ENCODE data around the gene IL36B. TPM values are rescaled to one million over a fixed set of nuclear protein-coding genes. Genes with fewer than 3 reads are reported as not detected.
A peak's percentile ranks its signal among the peaks of the same experiment; 100 is the strongest.

The IL36B gene
- total and polyA plus RNA-seq, 9 donors: not detected

DNA sequence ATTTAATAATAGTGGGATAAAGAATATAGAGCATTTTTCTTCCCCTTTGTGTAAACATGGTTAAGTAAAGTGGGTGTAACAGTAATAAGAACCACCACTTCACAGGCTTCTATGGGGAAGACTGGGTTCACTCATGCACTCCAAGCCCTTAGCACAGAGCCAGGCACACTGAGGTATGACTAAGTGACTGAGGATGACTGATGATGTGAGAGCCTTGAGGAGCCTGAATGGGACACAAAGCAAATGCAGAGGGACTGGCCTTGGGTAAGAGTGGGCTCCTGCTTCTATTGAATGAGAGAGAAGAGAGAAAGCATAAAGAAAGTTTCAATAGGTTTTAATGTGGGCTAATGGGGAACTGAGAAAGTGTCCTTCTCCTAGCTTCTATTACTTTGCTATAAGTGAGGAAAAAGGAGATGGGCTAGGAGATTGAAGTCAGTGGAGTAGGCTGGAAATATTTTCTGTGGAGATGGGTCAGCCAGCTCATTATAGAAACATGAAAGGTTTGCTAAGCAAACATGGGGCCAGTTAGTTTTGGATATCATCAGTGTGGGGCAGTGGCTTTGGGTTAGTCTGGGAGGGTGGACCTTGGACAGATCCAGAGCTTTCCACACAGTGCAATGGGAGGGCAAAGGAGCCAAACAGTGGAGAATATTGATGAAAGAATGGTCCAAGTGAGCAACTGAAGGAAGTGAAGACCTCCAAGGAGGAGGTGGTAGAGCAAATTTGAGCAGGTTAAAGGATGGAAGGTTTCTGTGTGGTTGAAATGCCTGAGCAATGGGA lies 35.7 kb upstream of the IL36B start:
- Histone ChIP-seq H3K27ac (ENCODE audit: low read length) (no peak overlapping the region), H3K27me3 (ENCODE audit: control insufficient read depth, insufficient read depth, low read length) (no peaks in the 10 kb centered on the region), H3K36me3 (ENCODE audit: control insufficient read depth, insufficient read depth, low read length) (no peaks in the 10 kb centered on the region), H3K9me3 (replicated peaks; ENCODE audit: control insufficient read depth, low read depth, low read length) (peaks cover 2% of the 10 kb centered on the region), H3K4me3 (ENCODE audit: low read length) (no peak overlapping the region), H3K4me1 (ENCODE audit: control insufficient read depth, insufficient read depth, low read length) (peaks cover 8% of the 10 kb centered on the region)
- DNase-seq: no peak

DNA sequence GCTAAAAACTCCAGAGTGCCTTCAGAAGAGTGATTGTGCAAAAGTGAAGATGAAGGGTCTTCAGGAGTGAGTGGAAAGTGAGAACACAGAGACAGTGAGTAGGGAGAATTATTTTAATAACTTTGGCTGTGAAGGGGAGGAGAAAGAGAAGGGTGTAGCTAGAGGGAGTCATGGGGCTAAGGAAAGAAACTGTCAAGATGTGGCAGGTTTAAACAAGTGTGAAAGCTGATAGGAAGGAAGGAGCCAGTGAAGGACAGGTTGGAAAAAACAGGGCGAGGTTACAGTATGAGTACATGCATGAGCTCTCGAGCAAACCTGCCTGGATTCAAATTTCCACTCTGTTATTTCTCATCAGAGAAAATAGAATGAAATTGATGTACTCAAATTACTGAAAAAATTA lies 32.9 kb upstream of the IL36B start:
- no CpG with 5 or more reads among the region's 2 CpGs for WGBS (ENCODE audit: insufficient coverage)
- no peak for DNase-seq

DNA sequence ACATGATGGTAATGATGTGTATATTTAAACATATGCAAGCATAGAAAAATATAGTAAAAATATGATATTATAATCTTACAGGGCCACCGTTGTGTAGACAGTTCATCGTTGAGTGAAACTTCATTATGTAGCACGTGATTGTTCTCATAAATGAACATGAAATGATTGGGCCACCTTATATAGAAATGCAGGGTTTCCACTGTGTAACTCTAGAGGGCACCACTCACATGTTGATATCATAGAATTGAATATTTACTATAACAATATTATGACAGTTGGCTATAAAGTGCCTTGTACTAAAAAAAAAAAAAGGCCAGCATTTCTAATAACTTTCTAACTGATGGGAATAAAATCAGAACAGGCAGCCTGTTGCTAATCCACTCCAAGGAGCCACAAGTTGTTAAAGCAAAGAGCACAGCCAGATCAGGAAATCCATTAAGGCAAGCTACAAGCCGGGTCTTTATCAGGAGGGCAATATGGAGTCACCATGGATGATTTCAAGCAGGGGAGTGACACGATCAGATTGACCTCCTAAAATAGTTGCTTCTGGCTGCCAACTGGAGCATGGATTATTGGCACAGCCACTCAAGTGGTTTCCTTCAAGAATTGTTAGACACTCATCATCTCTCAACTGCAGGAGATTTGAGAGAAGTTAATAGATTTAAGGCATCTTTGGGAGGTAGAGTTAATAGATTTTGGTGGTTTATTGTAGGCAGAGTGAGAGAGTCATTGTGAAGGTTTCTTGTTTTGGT lies 31.8 kb upstream of the IL36B start:
- no peak for DNase-seq
- Histone ChIP-seq H3K27me3 (ENCODE audit: control insufficient read depth, insufficient read depth, low read length) (no peaks in the 10 kb centered on the region), H3K27ac (ENCODE audit: low read length) (no peak overlapping the region), H3K4me1 (ENCODE audit: control insufficient read depth, insufficient read depth, low read length) (no peaks in the 10 kb centered on the region), H3K36me3 (ENCODE audit: control insufficient read depth, insufficient read depth, low read length) (no peaks in the 10 kb centered on the region), H3K4me3 (ENCODE audit: low read length) (no peak overlapping the region), H3K9me3 (replicated peaks; ENCODE audit: control insufficient read depth, low read depth, low read length) (peaks cover 2% of the 10 kb centered on the region)
- WGBS (ENCODE audit: insufficient coverage): 59% methylated on average over 2 of the region's 5 CpGs

More for the DNA sequence above, 32.9 kb upstream of the IL36B start:
- Histone ChIP-seq H3K9me3 (replicated peaks; ENCODE audit: control insufficient read depth, low read depth, low read length) (peaks cover 2% of the 10 kb centered on the region), H3K4me3 (ENCODE audit: low read length) (no peak overlapping the region), H3K27me3 (ENCODE audit: control insufficient read depth, insufficient read depth, low read length) (no peaks in the 10 kb centered on the region), H3K36me3 (ENCODE audit: control insufficient read depth, insufficient read depth, low read length) (no peaks in the 10 kb centered on the region), H3K4me1 (ENCODE audit: control insufficient read depth, insufficient read depth, low read length) (no peaks in the 10 kb centered on the region), H3K27ac (ENCODE audit: low read length) (no peak overlapping the region)

DNA sequence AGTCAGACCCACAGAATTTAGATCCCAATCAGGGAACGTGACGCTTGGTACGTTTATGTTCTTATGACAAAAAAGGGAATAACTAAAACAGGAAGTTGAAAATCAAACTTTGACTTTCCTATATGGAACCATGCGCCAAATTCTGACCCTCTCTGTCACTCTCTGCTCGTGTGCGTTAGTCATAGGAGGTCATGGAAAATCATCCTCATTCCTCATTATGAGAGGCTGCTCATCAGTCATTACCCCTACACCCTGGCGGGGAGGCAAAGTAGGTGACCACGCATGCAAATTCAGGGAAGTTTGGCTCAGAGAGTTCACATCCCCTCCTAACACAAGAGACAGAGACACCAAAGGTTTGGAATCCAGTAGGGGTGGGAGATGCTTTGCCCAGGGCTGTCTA lies 30.6 kb upstream of the IL36B start:
- Histone ChIP-seq H3K27me3 (ENCODE audit: control insufficient read depth, insufficient read depth, low read length) (no peaks in the 10 kb centered on the region), H3K9me3 (replicated peaks; ENCODE audit: control insufficient read depth, low read depth, low read length) (peaks cover 2% of the 10 kb centered on the region), H3K36me3 (ENCODE audit: control insufficient read depth, insufficient read depth, low read length) (no peaks in the 10 kb centered on the region), H3K4me1 (ENCODE audit: control insufficient read depth, insufficient read depth, low read length) (peaks cover 4% of the 10 kb centered on the region), H3K27ac (ENCODE audit: low read length) (no peak overlapping the region), H3K4me3 (ENCODE audit: low read length) (no peak overlapping the region)
- WGBS (ENCODE audit: insufficient coverage): 70% methylated on average over 4 of the region's 8 CpGs
- DNase-seq: peak; percentile 48

DNA sequence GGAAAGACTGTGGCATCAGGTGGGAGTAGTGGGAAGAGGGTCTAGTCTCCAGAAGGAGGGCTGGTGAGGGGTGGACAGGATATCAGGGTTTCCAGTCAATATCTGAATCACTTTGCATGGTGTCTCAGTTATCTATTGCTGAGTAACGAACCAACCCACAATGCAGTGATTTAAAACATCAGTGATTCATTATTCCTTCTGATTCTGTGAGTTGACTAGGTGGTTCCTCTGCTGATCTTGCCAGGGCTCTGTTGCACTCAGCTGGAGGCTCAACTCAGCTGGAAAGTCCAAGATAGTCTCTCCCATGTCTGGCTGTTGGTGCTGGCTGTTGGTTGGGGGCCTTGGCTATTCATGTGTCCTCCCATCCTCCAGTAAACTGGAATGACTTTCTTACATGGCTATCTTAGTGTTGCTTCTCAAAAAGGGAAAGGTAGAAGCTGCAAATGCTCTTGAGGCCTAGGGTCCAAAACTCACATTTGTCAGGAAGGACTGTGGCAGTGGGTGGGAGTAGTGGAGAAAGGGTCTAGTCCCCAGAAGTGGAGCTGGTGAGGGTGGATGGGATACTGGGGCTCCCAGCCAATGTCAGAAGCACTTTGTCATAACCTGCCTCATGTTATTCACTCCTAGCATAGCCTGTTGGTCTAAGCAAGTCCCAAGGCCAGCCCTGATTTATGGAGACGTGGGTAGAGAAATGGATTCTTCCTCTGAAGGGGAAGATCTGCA lies 29.0 kb upstream of the IL36B start:
- whole genome bisulfite sequencing (ENCODE audit: insufficient coverage): 40% methylated on average over 1 of the region's 2 CpGs
- Histone ChIP-seq H3K27me3 (ENCODE audit: control insufficient read depth, insufficient read depth, low read length) (no peaks in the 10 kb centered on the region), H3K4me1 (ENCODE audit: control insufficient read depth, insufficient read depth, low read length) (peaks cover 11% of the 10 kb centered on the region)

DNA sequence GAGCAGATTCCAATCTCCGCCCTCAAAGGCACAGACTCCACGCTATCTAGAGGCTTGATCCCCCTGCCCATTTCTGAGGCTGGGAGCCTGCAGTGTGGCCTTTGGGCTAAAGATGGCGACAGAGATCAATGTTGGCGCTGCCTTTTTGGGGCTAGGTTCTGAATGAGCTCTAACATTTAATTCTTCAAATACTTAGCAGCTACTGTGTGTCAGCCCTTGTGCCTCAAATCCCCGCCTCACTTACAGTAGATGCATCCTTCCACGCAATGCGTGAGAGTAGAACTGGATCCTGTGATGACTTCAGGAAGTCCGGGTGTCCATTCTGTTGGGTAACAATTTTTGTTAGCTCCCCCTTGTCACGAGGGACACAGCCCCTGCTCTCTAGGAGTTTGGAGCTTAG lies 27.5 kb upstream of the IL36B start:
- H3K27ac ChIP-seq (ENCODE audit: low read length): no peak overlapping the region
- H3K9me3 ChIP-seq (replicated peaks; ENCODE audit: control insufficient read depth, low read depth, low read length): no peaks in the 10 kb centered on the region
- H3K4me1 ChIP-seq (ENCODE audit: control insufficient read depth, insufficient read depth, low read length): peaks cover 11% of the 10 kb centered on the region
- H3K36me3 ChIP-seq (ENCODE audit: control insufficient read depth, insufficient read depth, low read length): no peaks in the 10 kb centered on the region
- H3K27me3 ChIP-seq (ENCODE audit: control insufficient read depth, insufficient read depth, low read length): no peaks in the 10 kb centered on the region
- H3K4me3 ChIP-seq (ENCODE audit: low read length): no peak overlapping the region
- WGBS (ENCODE audit: insufficient coverage): 6% methylated on average over 6 of the region's 9 CpGs
- peak; percentile 27 for DNase-seq

More for the DNA sequence above, 29.0 kb upstream of the IL36B start:
- H3K27ac ChIP-seq (ENCODE audit: low read length): no peak overlapping the region
- H3K4me3 ChIP-seq (ENCODE audit: low read length): no peak overlapping the region
- H3K36me3 ChIP-seq (ENCODE audit: control insufficient read depth, insufficient read depth, low read length): no peaks in the 10 kb centered on the region
- no peak for DNase-seq
- no peaks in the 10 kb centered on the region for H3K9me3 ChIP-seq (replicated peaks; ENCODE audit: control insufficient read depth, low read depth, low read length)

DNA sequence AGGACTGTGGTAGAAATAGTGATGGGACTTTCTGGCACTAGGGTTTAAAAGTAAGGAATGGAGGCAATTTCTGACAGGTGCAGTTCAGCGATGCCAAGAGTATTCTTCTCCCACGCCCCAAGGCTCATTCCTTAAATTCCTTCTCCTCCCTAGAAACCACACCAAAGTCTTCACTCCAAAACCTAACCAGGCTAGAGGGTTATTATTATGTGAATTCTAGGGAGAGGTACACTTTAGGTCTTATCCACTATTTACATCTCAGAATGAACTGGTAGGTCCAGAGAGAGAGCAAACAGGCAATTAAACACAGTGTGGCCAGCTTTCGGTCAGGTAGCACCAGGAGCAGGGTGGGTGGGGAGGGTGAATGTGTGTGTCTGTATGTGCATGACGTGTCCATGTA lies 26.5 kb upstream of the IL36B start:
- H3K9me3 ChIP-seq (replicated peaks; ENCODE audit: control insufficient read depth, low read depth, low read length): no peaks in the 10 kb centered on the region
- DNase-seq: peak; percentile 16
- no peak overlapping the region for H3K27ac ChIP-seq (ENCODE audit: low read length)
- H3K27me3 ChIP-seq (ENCODE audit: control insufficient read depth, insufficient read depth, low read length): no peaks in the 10 kb centered on the region
- H3K36me3 ChIP-seq (ENCODE audit: control insufficient read depth, insufficient read depth, low read length): no peaks in the 10 kb centered on the region
- no peak overlapping the region for H3K4me3 ChIP-seq (ENCODE audit: low read length)
- peaks cover 17% of the 10 kb centered on the region for H3K4me1 ChIP-seq (ENCODE audit: control insufficient read depth, insufficient read depth, low read length)
- 100% methylated on average over 1 of the region's 4 CpGs for WGBS (ENCODE audit: insufficient coverage)

DNA sequence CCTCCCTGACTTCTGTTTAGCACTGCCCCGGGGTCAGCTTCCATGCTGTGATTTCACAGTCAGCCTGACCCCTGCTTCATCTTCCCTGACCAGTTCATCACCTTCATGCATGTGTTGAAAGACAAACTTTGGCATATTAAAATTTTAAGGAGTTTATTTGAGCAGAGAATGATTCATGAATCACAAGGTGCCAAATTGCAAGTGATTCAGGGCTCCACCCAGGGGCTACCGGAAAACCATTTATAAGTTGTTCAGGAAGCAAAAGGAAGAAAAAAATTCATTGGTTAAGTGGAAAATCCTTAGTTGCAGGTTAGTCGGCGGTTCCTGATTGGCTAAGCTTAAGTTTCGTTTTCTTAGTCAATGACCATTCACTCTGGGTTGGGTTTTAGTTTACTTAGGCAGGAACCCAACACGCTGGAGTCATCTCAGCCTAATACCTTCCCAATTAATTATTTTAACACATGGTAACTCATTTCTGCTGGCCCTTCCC lies 25.7 kb upstream of the IL36B start:
- H3K27ac ChIP-seq (ENCODE audit: low read length): no peak overlapping the region
- no peaks in the 10 kb centered on the region for H3K27me3 ChIP-seq (ENCODE audit: control insufficient read depth, insufficient read depth, low read length)
- H3K36me3 ChIP-seq (ENCODE audit: control insufficient read depth, insufficient read depth, low read length): no peaks in the 10 kb centered on the region
- H3K9me3 ChIP-seq (replicated peaks; ENCODE audit: control insufficient read depth, low read depth, low read length): no peaks in the 10 kb centered on the region
- DNase-seq: peak; percentile 44
- no peak overlapping the region for H3K4me3 ChIP-seq (ENCODE audit: low read length)
- peaks cover 21% of the 10 kb centered on the region for H3K4me1 ChIP-seq (ENCODE audit: control insufficient read depth, insufficient read depth, low read length)
- 52% methylated on average over 3 of the region's 6 CpGs for WGBS (ENCODE audit: insufficient coverage)

DNA sequence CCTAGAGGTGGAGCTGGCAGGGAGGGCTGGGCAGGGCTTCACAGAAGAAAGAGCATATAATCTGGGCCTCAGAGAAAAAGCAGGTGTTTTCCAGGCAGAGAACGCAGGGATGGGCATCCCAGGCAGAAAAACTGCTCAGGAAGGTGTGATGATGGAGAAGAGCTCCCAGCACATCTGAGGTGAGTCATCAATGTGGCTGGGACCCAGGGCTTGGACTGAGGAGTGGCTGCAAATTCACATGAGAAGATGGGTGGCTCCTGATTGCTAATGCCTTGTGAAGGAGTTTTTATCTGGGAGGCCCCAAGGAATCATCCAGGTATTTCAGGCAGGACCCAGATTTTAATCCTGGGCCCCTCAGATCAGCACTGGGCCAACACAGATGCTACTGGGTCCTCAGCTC lies 25.3 kb upstream of the IL36B start:
- no peaks in the 10 kb centered on the region for H3K27me3 ChIP-seq (ENCODE audit: control insufficient read depth, insufficient read depth, low read length)
- no peaks in the 10 kb centered on the region for H3K36me3 ChIP-seq (ENCODE audit: control insufficient read depth, insufficient read depth, low read length)
- H3K4me1 ChIP-seq (ENCODE audit: control insufficient read depth, insufficient read depth, low read length): peaks cover 21% of the 10 kb centered on the region
- no peak overlapping the region for H3K27ac ChIP-seq (ENCODE audit: low read length)
- H3K9me3 ChIP-seq (replicated peaks; ENCODE audit: control insufficient read depth, low read depth, low read length): no peaks in the 10 kb centered on the region
- H3K4me3 ChIP-seq (ENCODE audit: low read length): no peak overlapping the region
- 44% methylated on average over 1 of the region's 1 CpG for WGBS (ENCODE audit: insufficient coverage)
- DNase-seq: no peak

Measured in muscle of leg (tissue), 11 donors.